ENCODE measurements around the gene SLIT3.
"Not testable (repeated sequence)": the region's sequence is repeated elsewhere in the genome, so short reads cannot be mapped to it uniquely, and the experiment has no call there.

The SLIT3 gene

DNA sequence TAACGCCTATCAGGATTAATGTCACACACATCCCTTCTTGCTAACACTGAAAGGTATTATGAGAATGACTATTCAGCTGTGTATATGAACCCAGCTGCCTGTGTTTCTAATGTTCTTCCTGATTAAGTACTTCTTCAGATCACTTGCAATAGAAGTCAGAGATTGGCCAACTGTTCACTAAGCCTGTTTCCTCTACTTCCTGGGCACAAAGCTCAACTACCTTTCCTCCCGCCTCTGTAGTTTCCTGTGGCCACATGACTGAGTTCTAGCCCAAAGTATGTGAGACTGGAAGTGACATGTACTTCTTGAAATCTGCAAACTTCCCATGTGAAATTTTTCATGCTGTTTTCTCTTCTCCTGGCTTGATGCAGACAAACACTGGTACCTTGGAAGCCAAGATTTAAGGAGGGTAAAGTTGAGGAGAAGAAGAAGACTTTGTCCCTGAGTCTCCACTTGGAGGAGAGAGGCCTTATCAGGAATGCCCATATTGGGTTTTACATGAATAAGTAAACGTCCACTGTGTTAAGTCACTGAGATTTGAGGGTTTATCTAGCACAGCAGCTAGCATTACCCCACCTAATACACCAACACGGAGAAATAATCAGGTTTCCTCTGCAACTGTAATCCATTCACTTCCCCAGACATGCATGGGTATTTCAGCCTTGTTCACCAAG, 58.6 kb downstream of the SLIT3 start:
- TF ChIP-seq GATA1 (IDR thresholded peaks at IDR 0.05; ENCODE audit: low read depth, low read length), result no peak
- no peak for TF ChIP-seq POLR2A (IDR thresholded peaks at IDR 0.05; ENCODE audit: low read length)
- no peak for DNase-seq

DNA sequence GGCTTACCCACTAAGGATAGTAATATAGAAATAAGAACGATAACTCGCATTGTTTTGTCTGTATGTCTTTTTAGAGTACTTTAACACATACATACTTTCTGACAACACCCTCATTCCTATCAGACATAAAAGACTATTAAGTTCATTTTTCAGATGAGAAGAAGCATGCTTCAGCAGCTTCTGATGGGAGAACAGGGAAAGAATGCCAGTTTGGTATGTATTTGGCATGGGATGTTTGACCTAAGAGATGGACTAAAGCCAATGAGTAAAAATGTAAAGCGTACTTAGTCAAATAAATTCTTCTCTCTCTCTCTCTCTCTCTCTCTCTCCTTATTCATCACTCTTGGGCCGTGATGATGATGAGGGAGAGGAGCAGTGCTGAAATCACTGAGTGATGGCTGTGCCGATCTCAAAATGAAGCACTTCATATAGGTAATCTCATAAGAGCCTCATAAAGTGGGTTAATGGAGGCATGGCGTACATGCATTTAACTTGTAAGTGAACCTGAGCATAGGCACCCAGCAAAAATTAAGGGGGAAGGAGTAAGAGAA, 71.5 kb downstream of the SLIT3 start:
- no peak for DNase-seq
- TF ChIP-seq POLR2A (IDR thresholded peaks at IDR 0.05; ENCODE audit: low read length) (no peak), GATA1 (IDR thresholded peaks at IDR 0.05; ENCODE audit: low read depth, low read length) (no peak)

DNA sequence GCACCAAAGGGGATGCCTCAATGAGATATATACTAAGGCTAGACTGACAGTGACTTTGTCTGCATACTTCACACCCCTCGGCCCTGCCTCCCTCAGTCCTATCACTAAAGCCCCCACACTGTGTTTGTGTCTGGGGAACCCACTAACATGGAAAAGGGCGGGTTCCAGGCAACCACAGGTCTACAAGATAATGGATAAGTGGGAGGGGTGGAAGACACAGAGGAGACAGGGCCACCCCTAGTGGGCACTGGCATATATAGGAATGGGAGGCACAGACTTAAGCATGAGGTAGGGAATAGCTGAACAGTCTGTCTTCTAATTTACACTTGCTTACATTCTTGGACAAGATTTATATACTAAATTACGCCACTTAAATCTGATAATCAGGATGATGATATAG, 74.0 kb downstream of the SLIT3 start:
- DNase-seq, result no peak
- TF ChIP-seq GATA1 (IDR thresholded peaks at IDR 0.05; ENCODE audit: low read depth, low read length), result no peak
- no peak for TF ChIP-seq POLR2A (IDR thresholded peaks at IDR 0.05; ENCODE audit: low read length)

DNA sequence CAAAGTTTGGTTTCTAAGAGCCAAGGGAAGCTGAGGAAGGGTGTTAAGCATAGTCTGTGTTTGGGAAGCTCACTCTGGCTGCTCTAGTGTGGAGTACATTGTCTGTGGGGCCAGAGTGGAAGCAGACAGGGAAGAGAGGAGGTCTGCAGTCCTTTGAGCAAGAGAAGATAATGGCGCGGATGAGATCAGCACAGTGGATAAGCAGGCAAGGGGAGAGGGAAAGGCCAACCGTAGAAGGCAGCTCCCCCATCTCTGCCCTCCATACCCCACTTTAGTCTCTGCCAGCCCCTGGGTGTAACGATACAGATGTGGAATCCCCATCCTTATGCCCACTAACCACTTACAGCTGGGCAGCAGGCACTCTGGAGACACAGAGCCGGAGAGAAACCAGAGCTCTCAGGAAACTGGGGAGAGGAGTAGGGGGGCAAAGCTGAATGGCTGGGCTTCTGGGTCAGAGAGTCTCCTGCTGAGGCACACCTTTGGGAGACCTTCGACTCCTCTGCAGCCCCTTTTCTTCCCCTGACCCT, 75.0 kb downstream of the SLIT3 start:
- DNase-seq, result no peak
- TF ChIP-seq POLR2A (IDR thresholded peaks at IDR 0.05; ENCODE audit: low read length) (no peak), GATA1 (IDR thresholded peaks at IDR 0.05; ENCODE audit: low read depth, low read length) (no peak)

DNA sequence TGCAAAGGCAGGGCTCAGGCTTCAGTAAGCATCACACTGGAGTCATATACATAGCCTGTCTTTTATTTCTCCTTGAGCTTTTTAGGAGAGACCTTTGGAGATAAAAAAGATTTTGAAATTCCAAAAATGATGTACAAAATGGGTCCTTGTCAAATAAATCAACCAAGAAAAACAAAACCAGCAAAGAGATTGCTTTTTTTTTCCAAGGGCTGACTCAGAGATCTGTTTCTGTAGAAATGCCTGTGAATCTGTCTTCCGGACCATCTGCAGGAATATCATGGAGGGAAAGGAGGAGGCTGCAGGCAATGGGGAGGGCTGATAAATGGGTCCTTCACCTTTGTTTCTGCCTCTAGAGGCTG, 77.4 kb downstream of the SLIT3 start:
- DNase-seq, result no peak
- TF ChIP-seq POLR2A (IDR thresholded peaks at IDR 0.05; ENCODE audit: low read length) (no peak), GATA1 (IDR thresholded peaks at IDR 0.05; ENCODE audit: low read depth, low read length) (no peak)

DNA sequence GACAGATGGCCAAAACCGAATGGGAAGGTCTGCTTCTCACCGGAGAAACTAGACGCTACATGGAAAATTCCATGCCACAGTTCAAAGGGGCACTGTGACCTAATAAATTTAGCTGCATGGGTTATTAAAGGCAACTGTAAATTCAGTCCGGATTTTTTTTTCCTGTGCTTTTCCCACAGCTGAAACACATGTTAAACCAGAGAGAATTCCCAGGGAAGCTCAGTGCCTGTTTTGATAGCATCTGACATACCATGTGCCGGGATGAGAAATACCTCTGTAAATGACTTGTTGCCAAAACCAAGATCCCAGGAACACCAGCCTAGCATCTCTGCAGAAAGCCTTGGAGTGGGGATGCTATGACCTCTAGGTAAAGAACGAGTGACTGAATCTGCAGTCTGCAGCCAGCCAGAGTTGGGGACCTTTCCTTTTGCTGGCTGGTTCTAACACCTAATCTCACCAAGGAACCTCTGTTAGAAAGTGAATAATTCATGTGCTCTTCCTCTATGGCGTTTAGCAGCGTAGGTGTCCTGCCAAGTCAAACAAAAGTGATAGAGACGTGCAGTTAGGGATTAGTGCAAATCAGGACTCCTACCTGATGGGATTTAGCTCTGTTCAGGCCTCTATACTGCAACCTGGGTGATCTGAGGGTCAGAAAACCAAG, 77.9 kb downstream of the SLIT3 start:
- no peak for TF ChIP-seq GATA1 (IDR thresholded peaks at IDR 0.05; ENCODE audit: low read depth, low read length)
- no peak for TF ChIP-seq POLR2A (IDR thresholded peaks at IDR 0.05; ENCODE audit: low read length)
- DNase-seq, result no peak

DNA sequence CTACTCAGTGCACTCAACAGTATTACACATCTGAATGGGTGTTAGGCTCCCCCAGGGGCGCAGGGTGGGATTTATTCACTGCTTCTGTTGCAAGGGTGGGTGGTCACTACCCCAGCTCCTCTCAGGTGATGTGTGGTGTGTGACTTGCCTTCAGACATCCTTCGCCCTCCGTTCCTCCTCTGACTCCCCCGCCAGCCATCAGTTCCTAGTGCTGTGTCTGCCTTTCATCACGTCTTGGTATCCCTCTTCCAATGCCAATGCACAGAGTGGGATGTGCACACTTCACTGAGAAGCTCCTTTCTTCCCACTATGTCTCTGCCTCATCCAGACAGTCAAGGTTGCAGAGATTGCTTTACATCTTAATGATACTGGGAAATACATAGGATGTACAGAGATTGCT, 79.4 kb downstream of the SLIT3 start:
- DNase-seq, result no peak
- TF ChIP-seq GATA1 (IDR thresholded peaks at IDR 0.05; ENCODE audit: low read depth, low read length) (no peak), POLR2A (IDR thresholded peaks at IDR 0.05; ENCODE audit: low read length) (no peak)

DNA sequence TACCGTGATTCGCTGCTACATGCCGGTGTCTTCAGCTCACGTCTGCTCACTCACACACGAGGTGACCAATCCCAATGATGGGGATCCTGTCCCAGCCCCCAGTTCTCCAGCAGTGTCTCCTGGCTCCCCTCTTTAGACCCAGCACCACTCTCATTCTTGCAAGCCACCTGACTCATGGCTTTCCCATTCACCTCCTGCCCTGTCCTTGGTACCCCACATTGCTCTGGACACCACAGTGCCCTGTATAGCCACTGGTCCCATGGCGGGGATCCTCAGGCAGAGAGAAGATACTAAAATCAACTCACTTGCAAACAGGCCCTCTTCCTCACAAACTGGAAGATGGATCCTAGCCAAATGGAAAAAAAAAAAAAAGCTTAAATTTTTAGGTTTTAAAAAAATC, 81.0 kb downstream of the SLIT3 start:
- no peak for TF ChIP-seq POLR2A (IDR thresholded peaks at IDR 0.05; ENCODE audit: low read length)
- no peak for TF ChIP-seq GATA1 (IDR thresholded peaks at IDR 0.05; ENCODE audit: low read depth, low read length)
- no peak for DNase-seq

DNA sequence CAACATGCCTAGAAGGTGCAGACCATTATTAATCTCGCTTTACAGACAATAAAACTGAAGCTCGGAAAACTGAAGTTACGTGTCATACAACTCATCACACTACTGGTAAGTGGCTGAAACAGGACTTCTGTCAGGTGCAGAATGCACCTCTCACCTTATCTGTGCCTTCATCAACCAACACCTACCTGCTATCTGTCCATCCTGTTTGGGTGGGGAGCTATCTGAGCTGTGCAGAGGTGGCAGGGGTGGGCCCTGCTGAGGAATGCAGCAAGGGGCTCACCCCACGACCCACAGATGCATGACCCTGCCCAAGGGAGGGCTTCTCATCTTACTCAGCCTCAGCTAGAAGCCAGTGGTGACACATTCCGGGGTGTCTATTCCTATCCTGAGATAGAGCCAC, 81.6 kb downstream of the SLIT3 start:
- TF ChIP-seq POLR2A (IDR thresholded peaks at IDR 0.05; ENCODE audit: low read length) (no peak), GATA1 (IDR thresholded peaks at IDR 0.05; ENCODE audit: low read depth, low read length) (no peak)
- no peak for DNase-seq

DNA sequence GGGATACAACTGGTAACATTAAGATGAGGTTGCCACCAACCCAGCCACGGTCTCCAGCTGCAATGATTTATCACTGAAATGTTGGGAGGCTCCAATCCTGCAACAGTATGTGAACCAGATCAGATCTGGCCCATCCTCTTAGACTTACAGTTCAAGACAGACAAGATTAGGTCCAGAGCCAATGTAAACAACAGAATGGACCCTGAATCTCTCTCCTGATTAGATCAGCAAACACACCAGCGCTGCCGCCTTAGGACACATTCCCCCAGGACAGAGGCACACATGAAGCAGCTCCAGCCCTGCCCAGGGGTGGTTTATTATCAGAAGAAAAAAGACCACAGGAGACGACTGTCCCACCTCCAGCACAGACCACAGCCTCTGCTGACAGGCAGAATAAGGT, 82.1 kb downstream of the SLIT3 start:
- TF ChIP-seq GATA1 (IDR thresholded peaks at IDR 0.05; ENCODE audit: low read depth, low read length), result no peak
- no peak for TF ChIP-seq POLR2A (IDR thresholded peaks at IDR 0.05; ENCODE audit: low read length)
- DNase-seq, result no peak

DNA sequence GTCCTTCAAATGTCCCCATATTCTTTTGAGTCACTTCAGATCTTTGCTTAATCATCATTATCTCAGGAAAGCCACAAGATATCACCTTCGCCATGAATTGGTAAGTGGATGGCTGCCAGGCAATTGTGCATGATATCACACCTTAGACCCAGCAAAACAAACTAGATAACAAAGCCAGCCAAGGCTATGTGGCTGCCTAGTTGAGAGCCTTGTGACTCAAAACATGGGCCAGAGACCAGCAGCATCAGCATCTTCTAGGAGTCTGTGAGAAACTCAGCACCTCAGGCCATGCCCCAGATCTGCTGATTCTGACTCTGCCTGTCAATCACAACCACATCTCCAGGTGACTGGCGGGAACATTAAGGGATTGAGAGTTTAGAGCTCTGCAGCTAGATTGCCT, 82.8 kb downstream of the SLIT3 start:
- no peak for TF ChIP-seq POLR2A (IDR thresholded peaks at IDR 0.05; ENCODE audit: low read length)
- TF ChIP-seq GATA1 (IDR thresholded peaks at IDR 0.05; ENCODE audit: low read depth, low read length), result no peak
- DNase-seq, result no peak

DNA sequence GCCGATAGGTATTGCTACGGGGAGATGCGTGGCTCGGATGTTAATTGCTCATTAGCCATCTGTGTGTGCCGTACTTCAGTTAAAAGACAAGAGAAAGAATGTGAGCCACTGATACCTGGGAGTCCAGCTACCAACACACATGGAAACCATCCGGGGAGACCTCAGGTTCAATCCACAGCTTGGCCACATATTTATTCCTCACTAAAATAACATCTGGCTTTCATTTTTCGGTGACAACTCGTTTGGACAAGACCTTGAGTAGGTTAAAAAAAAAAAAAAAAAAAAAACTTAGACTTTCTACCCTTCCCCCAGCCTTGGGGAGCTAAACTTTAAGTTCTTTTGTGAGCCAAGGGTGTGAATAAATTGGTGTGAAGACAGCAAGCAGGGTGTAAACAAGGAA, 84.1 kb downstream of the SLIT3 start:
- no peak for DNase-seq
- TF ChIP-seq POLR2A (IDR thresholded peaks at IDR 0.05; ENCODE audit: low read length) (no peak), GATA1 (IDR thresholded peaks at IDR 0.05; ENCODE audit: low read depth, low read length) (no peak)

DNA sequence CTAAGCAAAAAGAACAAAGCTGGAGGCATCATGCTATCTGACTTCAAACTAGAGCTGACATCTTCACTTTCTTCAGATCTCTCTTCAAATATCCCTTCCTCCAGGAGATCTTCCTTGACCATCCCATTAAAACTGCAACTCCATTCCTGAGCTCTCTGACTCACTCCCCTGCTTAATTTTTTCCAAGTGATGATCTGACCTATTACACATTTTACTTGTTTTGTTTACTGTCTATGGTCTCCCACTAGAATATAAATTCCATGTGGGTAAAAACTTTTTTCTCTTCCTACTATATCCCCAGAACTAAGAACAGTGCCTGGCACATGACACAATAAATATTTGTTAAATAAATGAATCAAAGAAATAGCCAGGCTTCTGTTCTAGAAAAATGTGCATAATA, 87.5 kb downstream of the SLIT3 start:
- TF ChIP-seq POLR2A (IDR thresholded peaks at IDR 0.05; ENCODE audit: low read length) (no peak), GATA1 (IDR thresholded peaks at IDR 0.05; ENCODE audit: low read depth, low read length) (no peak)
- no peak for DNase-seq

DNA sequence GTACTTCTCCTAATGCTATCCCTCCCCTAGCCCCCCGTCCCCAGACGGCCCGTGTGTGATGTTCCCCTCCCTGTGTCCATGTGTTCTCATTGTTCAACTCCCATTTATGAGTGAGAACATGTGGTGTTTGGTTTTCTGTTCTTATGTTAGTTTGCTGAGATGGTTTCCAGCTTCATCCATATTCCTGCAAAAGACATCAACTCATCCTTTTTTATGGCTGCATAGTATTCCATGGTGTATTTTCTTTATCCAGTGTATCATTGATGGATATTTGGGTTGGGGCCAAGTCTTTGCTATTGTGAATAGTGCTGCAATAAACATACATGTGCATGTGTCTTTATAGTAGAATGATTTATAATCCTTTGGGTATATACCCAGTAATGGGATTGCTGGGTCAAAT, 89.2 kb downstream of the SLIT3 start:
- DNase-seq, result not testable (repeated sequence)

DNA sequence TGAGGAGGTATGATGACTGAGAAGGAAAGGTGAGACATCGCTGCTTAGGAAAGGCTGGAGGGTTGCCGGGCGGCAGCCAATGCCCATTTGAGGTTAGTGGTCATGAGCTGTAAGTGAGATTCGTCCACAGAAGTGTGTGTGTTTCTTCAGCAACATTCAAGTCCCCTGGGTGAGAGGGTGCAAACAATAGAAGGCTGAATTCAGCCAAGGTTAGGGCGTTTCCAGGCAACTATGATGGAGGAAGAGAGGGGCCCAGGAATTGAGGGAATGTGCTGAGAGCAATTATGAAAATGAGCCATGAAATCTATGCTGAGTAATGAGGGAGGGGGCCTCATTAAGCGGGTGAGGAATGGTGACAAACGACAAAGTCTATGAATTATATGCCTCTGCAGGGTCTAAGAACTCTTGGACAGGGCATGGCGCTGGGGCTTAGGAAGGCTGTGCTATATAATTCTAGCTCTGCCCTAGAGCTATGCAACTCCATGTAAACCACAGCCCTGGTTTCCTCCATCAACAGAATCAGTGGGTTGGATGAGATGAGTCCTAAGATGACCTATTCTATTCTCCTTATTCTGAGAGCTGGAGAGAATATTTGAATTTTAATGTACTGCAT, 96.0 kb downstream of the SLIT3 start:
- no peak for TF ChIP-seq POLR2A (IDR thresholded peaks at IDR 0.05; ENCODE audit: low read length)
- no peak for TF ChIP-seq GATA1 (IDR thresholded peaks at IDR 0.05; ENCODE audit: low read depth, low read length)
- DNase-seq, result no peak

Measured in erythroblast (primary cell).